Testis (tissue), 3 donors: ENCODE results near the gene MACROD1. TPM values are rescaled to one million over a fixed set of nuclear protein-coding genes. Genes with fewer than 3 reads are reported as not detected.

Experiments used
- DNase-seq: peaks from one replicate; pipeline ENCODE4 v3.0.0-alpha.2; 2019
- H3K27ac ChIP-seq, 2 donors: fragments of 200-600 bp; sonication (generic); one replicate each; pipeline ENCODE4 v1.5.1; 2019
- H3K27me3 ChIP-seq: fragments of 200-600 bp; sonication (generic); one replicate; pipeline ENCODE4 v1.5.1; 2019
- H3K36me3 ChIP-seq: fragments of 200-600 bp; sonication (generic); one replicate; pipeline ENCODE4 v1.5.1; 2017; ENCODE audit warnings: low read depth; ENCODE audit errors: missing control alignments
- H3K4me1 ChIP-seq: fragments of 200-600 bp; sonication (generic); one replicate; pipeline ENCODE4 v1.5.1; 2019
- H3K4me3 ChIP-seq, 2 donors: fragments of 200-600 bp; sonication (generic); one replicate each; pipeline ENCODE4 v1.5.1; 2017 to 2019
- H3K9me3 ChIP-seq: fragments of 200-600 bp; sonication (generic); one replicate; pipeline ENCODE4 v1.5.1; 2017
- POLR2A ChIP-seq: fragments of 450-650 bp; IDR thresholded peaks from one replicate; pipeline ENCODE4 v1.6.1; 2017; ENCODE audit warnings: antibody characterized with exemption, mild to moderate bottlenecking, moderate library complexity
- WGBS, 2 donors: methylation state at CpG; one replicate each; pipeline ENCODE4 v1.1.5; 2018; 5-methylcytosine and 5-hydroxymethylcytosine counted together
- intact Hi-C: fragments of 100-400 bp; cut with DNase I; formaldehyde crosslinking; loops from one replicate; pipeline ENCODE4 v1.15.1; 2023; ENCODE audit warnings: low total_unique reads
- polyA plus RNA-seq: library from polyadenylated mRNA; stranded (reverse); fragments of 350-450 nt; fragmentation: Illumina TruSeq; extraction: RNeasy Lipid Tissue Mini Kit (QIAGEN cat#74804); gene quantifications from one replicate; pipeline ENCODE4 v1.2.3, GENCODE V29; 2014; ENCODE audit warnings: low read depth, low replicate concordance; ENCODE audit not compliant: insufficient read depth
- total RNA-seq, 2 donors: library from RNA; depleted of rRNA; stranded (reverse); fragments of >200 nt; gene quantifications; one replicate each; pipeline ENCODE4 v1.2.3, GENCODE V29; 2016
- TF ChIP-seq, protein P1 (sequence below), 3 experiments: fragments of 450-650 bp in 2 of 3; fragments of 200-600 bp in 1 of 3; sonication (generic) in 1 of 3; IDR thresholded peaks; one replicate each; pipeline ENCODE4 v1.5.1; 2016 to 2019; ENCODE audit warnings: antibody characterized with exemption in 3 of 3, mild to moderate bottlenecking in 2 of 3, moderate library complexity in 1 of 3

MACROD1 gene
- total and polyA plus RNA-seq, 3 donors from 2014 or later = 13.3 to 15.3 (median 14.1) TPM

DNA sequence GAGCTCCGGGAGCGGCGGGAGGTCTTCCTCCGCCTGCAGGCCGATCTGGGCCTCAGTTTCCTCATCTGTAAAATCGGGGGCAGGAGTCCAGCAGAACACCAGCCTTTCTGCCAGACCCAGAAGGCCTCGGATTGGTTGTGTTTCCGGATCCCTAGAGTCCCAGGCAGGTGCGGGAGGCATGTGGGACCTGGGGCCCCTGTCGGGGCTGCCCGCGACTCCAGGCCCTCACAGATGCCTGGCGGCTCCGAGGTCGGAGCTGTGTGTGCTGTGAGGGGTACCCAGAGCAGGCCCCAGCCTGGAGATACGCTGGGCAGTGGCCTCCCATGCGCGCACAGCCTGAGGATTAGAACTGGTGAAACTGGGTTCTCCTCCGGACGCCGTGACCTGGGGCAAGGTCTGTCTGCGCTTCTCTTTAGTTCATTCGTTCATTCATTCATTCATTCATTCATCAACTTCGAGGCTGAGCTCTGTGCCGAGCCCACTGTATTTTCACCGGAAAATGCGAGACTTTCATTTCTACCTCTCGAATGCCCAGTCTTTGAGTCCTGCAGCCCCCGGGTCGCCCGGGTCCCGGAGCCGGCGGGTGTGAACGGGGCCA lies 105.6 kb downstream of the MACROD1 start:
- H3K27ac ChIP-seq = no peak overlapping the region
- WGBS, 2 donors = 14 to 37% methylated on average over 20 to 35 of the region's 35 CpGs
- intact Hi-C loops = no loop called here

DNA sequence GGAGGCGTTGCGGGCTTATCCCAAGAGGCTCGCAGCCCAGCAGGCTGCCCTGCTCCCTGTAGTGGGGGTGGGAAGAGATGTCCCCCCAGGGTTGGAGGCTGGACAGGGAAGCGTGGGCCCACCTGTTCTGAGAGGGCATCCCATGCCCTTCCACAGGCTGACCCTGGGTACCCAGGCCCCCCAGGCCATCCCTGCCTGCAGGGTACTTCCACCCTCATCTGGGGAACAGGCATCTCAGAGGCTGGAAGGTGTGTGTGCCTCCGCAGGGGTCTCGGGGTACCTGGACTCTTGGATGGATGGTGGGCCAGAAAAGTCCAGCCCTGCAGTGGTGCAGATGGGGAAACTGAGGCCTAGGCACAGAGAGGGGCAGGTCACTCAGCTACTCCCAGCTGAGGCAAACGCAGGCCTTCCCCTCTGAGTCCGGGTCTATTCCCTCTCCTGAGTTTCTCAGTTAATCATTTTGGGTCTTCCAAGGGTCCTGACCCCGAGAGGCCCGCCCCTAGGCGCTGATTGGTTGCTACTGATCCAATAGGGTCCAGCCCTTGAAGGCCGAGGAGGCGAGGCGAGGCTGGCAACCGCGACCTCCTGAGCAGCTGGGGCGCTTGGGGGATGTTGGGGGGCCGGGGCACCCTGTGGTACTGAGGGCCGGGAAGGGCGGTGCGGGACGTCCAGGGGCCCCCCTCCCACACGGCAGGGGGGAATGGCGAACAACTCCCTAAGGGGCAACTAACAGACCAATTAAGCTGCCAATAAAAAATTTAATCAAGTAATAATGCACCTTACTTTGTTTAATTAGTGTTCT lies 106.4 kb downstream of the MACROD1 start:
- peak; percentile 28 for DNase-seq
- Histone ChIP-seq H3K27me3 (no peaks in the 10 kb centered on the region), H3K36me3 (no peaks in the 10 kb centered on the region), H3K27ac (no peak overlapping the region), H3K4me3 (peak overlapping the region in 1 of 2 donors; percentile 14), H3K4me1 (no peaks in the 10 kb centered on the region), H3K9me3 (no peaks in the 10 kb centered on the region)
- intact Hi-C loops = no loop called here
- 53 to 66% methylated on average over 11 to 24 of the region's 24 CpGs for WGBS, 2 donors
- TF ChIP-seq, protein P1, sequence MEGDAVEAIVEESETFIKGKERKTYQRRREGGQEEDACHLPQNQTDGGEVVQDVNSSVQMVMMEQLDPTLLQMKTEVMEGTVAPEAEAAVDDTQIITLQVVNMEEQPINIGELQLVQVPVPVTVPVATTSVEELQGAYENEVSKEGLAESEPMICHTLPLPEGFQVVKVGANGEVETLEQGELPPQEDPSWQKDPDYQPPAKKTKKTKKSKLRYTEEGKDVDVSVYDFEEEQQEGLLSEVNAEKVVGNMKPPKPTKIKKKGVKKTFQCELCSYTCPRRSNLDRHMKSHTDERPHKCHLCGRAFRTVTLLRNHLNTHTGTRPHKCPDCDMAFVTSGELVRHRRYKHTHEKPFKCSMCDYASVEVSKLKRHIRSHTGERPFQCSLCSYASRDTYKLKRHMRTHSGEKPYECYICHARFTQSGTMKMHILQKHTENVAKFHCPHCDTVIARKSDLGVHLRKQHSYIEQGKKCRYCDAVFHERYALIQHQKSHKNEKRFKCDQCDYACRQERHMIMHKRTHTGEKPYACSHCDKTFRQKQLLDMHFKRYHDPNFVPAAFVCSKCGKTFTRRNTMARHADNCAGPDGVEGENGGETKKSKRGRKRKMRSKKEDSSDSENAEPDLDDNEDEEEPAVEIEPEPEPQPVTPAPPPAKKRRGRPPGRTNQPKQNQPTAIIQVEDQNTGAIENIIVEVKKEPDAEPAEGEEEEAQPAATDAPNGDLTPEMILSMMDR (IDR thresholded peaks at IDR 0.05) = no peak
- TF ChIP-seq POLR2A = no peak

More for the DNA sequence above, 105.6 kb downstream of the MACROD1 start:
- no peak for DNase-seq
- Histone ChIP-seq H3K9me3 (no peaks in the 10 kb centered on the region), H3K4me1 (no peaks in the 10 kb centered on the region), H3K27me3 (no peaks in the 10 kb centered on the region), H3K36me3 (no peaks in the 10 kb centered on the region), H3K4me3 (peak overlapping the region; percentile 14 to 44)
- TF ChIP-seq POLR2A = no peak
- TF ChIP-seq, protein P1 (IDR thresholded peaks at IDR 0.05) = no peak

DNA sequence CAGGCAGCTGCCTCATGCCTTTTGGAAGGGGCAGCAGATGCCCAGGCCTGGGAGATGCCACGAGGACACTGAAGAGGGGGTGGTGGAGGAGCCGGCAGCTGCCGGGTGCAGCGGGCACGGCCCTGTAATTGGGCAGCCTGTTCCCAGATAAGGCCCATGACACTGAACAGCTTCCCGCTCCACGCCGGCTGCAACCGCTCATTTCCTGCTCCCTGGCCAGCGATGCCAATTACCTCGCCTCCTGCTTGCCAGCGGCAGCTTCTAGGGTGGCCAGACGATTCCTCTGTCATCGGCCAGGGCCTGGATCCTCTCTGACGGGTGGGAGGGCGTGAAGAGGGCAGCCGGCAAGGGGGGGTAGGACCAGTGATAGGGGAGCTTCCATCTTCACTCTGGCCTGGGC lies 107.4 kb downstream of the MACROD1 start:
- Histone ChIP-seq H3K36me3 (no peaks in the 10 kb centered on the region), H3K27me3 (no peaks in the 10 kb centered on the region), H3K4me3 (no peak overlapping the region), H3K9me3 (no peaks in the 10 kb centered on the region), H3K27ac (no peak overlapping the region), H3K4me1 (no peaks in the 10 kb centered on the region)
- intact Hi-C loops = no loop called here
- TF ChIP-seq, protein P1 (IDR thresholded peaks at IDR 0.05) = no peak
- TF ChIP-seq POLR2A = no peak
- 57 to 89% methylated on average over 17 of the region's 17 CpGs for WGBS, 2 donors
- peak; percentile 36 for DNase-seq

- no peak for DNase-seq
- no peak for TF ChIP-seq POLR2A
- TF ChIP-seq, protein P1 (IDR thresholded peaks at IDR 0.05) = no peak
- no peak overlapping the region for H3K4me3 ChIP-seq
- H3K27me3 ChIP-seq = no peaks in the 10 kb centered on the region
- H3K4me1 ChIP-seq = no peaks in the 10 kb centered on the region
- no peaks in the 10 kb centered on the region for H3K9me3 ChIP-seq
- H3K36me3 ChIP-seq = no peaks in the 10 kb centered on the region
- 89 to 91% methylated on average over 10 of the region's 10 CpGs for WGBS, 2 donors
- intact Hi-C loops = no loop called here
- no peak overlapping the region for H3K27ac ChIP-seq
These were observed 108.0 kb downstream of the MACROD1 start for GRCh38 chr11:64057890-64058289.
